ENCODE results near the gene PINK1. TPM values are rescaled to one million over a fixed set of nuclear protein-coding genes. Genes with fewer than 3 reads are reported as not detected.

Gene PINK1
- total RNA-seq, 1 experiment from 2014 or later: 17.0 TPM

GRCh38 chr1:20600156-20600555 is 33.1 kb upstream of the PINK1 start:
- Mint-ChIP-seq H3K4me3 (no peak overlapping the region), H3K27me3 (ENCODE audit: low read depth) (peaks cover 2% of the 10 kb centered on the region; the same call in 1 of the 2 replicates), H3K4me1 (peaks cover 3% of the 10 kb centered on the region in 2 experiments; a peak in 3 of 4 replicates), H3K27ac (peak overlapping the region in 1 of 3 experiments; percentile 41; a peak in 1 of 7 replicates), H3K9me3 (peaks cover 0 to 3% of the 10 kb centered on the region in 2 experiments; a peak in 2 of 5 replicates), H3K36me3 (ENCODE audit: insufficient read depth in 1 of 3, low read depth in 3 of 3) (no peaks in the 10 kb centered on the region; a peak in 1 of 7 replicates)
- H3K23ac ChIP-seq (ENCODE audit: insufficient read length, low read depth, low read length): no peak overlapping the region
- H3K9ac ChIP-seq (ENCODE audit: extremely low read depth, insufficient read length, low read length): no peak overlapping the region
- H3K79me1 ChIP-seq (ENCODE audit: insufficient read depth, low read depth, low read length, poor library complexity, severe bottlenecking): no peaks in the 10 kb centered on the region
- H2BK15ac ChIP-seq (ENCODE audit: low read depth, low read length): no peak overlapping the region
- H2AK5ac ChIP-seq (ENCODE audit: insufficient read length, low read length): no peak overlapping the region
- no peak overlapping the region for H3K4me2 ChIP-seq (ENCODE audit: insufficient read depth, insufficient read length, low read length)
- TF ChIP-seq, protein P1, sequence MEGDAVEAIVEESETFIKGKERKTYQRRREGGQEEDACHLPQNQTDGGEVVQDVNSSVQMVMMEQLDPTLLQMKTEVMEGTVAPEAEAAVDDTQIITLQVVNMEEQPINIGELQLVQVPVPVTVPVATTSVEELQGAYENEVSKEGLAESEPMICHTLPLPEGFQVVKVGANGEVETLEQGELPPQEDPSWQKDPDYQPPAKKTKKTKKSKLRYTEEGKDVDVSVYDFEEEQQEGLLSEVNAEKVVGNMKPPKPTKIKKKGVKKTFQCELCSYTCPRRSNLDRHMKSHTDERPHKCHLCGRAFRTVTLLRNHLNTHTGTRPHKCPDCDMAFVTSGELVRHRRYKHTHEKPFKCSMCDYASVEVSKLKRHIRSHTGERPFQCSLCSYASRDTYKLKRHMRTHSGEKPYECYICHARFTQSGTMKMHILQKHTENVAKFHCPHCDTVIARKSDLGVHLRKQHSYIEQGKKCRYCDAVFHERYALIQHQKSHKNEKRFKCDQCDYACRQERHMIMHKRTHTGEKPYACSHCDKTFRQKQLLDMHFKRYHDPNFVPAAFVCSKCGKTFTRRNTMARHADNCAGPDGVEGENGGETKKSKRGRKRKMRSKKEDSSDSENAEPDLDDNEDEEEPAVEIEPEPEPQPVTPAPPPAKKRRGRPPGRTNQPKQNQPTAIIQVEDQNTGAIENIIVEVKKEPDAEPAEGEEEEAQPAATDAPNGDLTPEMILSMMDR (conservative IDR thresholded peaks at IDR 0.05): no peak
- no peaks in the 10 kb centered on the region for H3K23me2 ChIP-seq (ENCODE audit: insufficient read length, low read depth, low read length, poor library complexity, severe bottlenecking)
- no peak for DNase-seq
- no peak overlapping the region for H4K91ac ChIP-seq (ENCODE audit: insufficient read length, low read depth, low read length)
- no peak overlapping the region for H3K4ac ChIP-seq (ENCODE audit: low read depth, low read length)
- H2BK20ac ChIP-seq (ENCODE audit: low read depth, low read length, poor library complexity, severe bottlenecking): no peak overlapping the region
- H4K5ac ChIP-seq (ENCODE audit: insufficient read length, low read depth, low read length): no peak overlapping the region
- H3K27ac ChIP-seq (ENCODE audit: insufficient read length, low read depth, low read length): no peak overlapping the region
- no peak overlapping the region for H3K18ac ChIP-seq (ENCODE audit: insufficient read length, low read depth, low read length)
- H2BK12ac ChIP-seq (ENCODE audit: insufficient read length, low read depth, low read length): no peak overlapping the region
- no peak overlapping the region for H3K56ac ChIP-seq (ENCODE audit: insufficient read length, low read depth, low read length)
- H4K20me1 ChIP-seq (ENCODE audit: control insufficient read depth, insufficient read depth, insufficient read length): no peaks in the 10 kb centered on the region
- H2BK120ac ChIP-seq (ENCODE audit: low read depth, low read length, poor library complexity, severe bottlenecking): no peak overlapping the region
- no peak overlapping the region for H2AFZ ChIP-seq (ENCODE audit: low read length)
- H3K27me3 ChIP-seq (ENCODE audit: insufficient read depth, low read length): no peaks in the 10 kb centered on the region
- H4K8ac ChIP-seq (replicated peaks; ENCODE audit: insufficient read length, low read depth, low read length): no peak overlapping the region
- no peak overlapping the region for H2BK5ac ChIP-seq (ENCODE audit: insufficient read length, low read length)
- H3K14ac ChIP-seq (ENCODE audit: insufficient read depth, low read length): no peak overlapping the region
- no peaks in the 10 kb centered on the region for H3K9me3 ChIP-seq (ENCODE audit: control insufficient read depth, low read depth, low read length)
- peaks cover 2% of the 10 kb centered on the region; the same call in 1 of the 2 replicates for H3K79me2 ChIP-seq (ENCODE audit: insufficient read depth, low read length)
- WGBS (ENCODE audit: extremely low coverage, insufficient read length, low lambda C conversion rate): no CpG with 5 or more reads among the region's 5 CpGs
- H3K4me1 ChIP-seq (ENCODE audit: insufficient read depth, low read length): no peaks in the 10 kb centered on the region
- no peak overlapping the region for H3T11ph ChIP-seq (ENCODE audit: low read length)
